Keratinocyte (primary cell): ENCODE results near the gene CDC23.

ENCODE experiments used
- EZH2 ChIP-seq: IDR thresholded peaks from one replicate; pipeline ENCODE4 v1.6.1; 2012; ENCODE audit warnings: inconsistent platforms, mild to moderate bottlenecking, low read length, moderate library complexity
- TF ChIP-seq, protein P1 (sequence below), 3 experiments: IDR thresholded peaks in 1 of 3; conservative IDR thresholded peaks in 1 of 3; optimal IDR thresholded peaks in 1 of 3; 2 replicates in 2 of 3; 3 replicates in 1 of 3; pipeline versions ENCODE3 to v1.5.1; 2011; ENCODE audit warnings: low read length in 3 of 3, mild to moderate bottlenecking in 3 of 3, moderate library complexity in 2 of 3, control low read depth in 1 of 3, inconsistent platforms in 1 of 3; ENCODE audit not compliant: insufficient read depth in 2 of 3; ENCODE audit errors: extremely low read depth in 1 of 3

DNA sequence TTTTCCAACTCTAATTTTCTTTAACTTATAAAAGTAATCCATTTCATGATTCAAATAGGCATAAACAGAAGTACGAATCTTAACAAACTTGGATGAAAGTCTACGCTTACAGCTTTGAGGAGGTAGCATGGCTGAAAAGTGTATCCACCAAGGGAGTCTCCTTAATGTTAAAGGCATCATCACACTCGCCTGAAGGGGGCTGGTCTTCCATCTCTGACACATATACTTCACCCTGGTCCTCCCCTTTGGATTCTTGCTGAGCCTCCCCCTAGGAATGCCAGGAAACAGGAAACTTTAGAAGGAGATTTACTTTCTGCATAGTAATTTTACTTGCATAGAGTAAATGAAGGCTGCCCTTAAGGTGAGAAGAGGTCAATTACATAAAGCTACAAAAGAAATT is 63.6 kb downstream of the CDC23 start:
- TF ChIP-seq, protein P1, sequence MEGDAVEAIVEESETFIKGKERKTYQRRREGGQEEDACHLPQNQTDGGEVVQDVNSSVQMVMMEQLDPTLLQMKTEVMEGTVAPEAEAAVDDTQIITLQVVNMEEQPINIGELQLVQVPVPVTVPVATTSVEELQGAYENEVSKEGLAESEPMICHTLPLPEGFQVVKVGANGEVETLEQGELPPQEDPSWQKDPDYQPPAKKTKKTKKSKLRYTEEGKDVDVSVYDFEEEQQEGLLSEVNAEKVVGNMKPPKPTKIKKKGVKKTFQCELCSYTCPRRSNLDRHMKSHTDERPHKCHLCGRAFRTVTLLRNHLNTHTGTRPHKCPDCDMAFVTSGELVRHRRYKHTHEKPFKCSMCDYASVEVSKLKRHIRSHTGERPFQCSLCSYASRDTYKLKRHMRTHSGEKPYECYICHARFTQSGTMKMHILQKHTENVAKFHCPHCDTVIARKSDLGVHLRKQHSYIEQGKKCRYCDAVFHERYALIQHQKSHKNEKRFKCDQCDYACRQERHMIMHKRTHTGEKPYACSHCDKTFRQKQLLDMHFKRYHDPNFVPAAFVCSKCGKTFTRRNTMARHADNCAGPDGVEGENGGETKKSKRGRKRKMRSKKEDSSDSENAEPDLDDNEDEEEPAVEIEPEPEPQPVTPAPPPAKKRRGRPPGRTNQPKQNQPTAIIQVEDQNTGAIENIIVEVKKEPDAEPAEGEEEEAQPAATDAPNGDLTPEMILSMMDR (optimal IDR thresholded peaks at IDR 0.05 in 1 of 3, IDR thresholded peaks at IDR 0.05 in 1 of 3, conservative IDR thresholded peaks at IDR 0.05 in 1 of 3; ENCODE audit: extremely low read depth in 1 of 3, insufficient read depth in 2 of 3, low read length in 3 of 3) = no peak
- no peak for TF ChIP-seq EZH2
